GM19397 (cell line): ENCODE measurements around the gene CAMSAP2.
"Not testable (repeated sequence)": the region's sequence is repeated elsewhere in the genome, so short reads cannot be mapped to it uniquely, and the experiment has no call there.

Experiments used
- ATAC-seq: cut with Tn5 transposase; IDR thresholded peaks from one replicate; pipeline ENCODE4 v1.9.1; 2021; ENCODE audit warnings: mild to moderate bottlenecking, moderate library complexity; ENCODE audit not compliant: unreplicated experiment

The CAMSAP2 gene

GRCh38 chr1:200738949-200739651 lies 407 bp downstream of the CAMSAP2 start:
- peak; percentile 65 for ATAC-seq

GRCh38 chr1:200739702-200740570 lies 1.2 kb downstream of the CAMSAP2 start:
- peak; percentile 10 for ATAC-seq

- ATAC-seq, result no peak
These were observed 2.0 kb downstream of the CAMSAP2 start for GRCh38 chr1:200740571-200741208.

GRCh38 chr1:200741551-200742207 lies 3.0 kb downstream of the CAMSAP2 start:
- no peak for ATAC-seq

- no peak for ATAC-seq
These were observed 5.5 kb downstream of the CAMSAP2 start for GRCh38 chr1:200744143-200744542.

GRCh38 chr1:200749090-200749489 lies 10.4 kb downstream of the CAMSAP2 start:
- ATAC-seq, result no peak

- ATAC-seq, result not testable (repeated sequence)
These were observed 12.1 kb downstream of the CAMSAP2 start for GRCh38 chr1:200750749-200751148.

- no peak for ATAC-seq
These were observed 13.0 kb downstream of the CAMSAP2 start for GRCh38 chr1:200751717-200752116.

GRCh38 chr1:200753650-200754198 lies 15.0 kb downstream of the CAMSAP2 start:
- ATAC-seq, result no peak

- no peak for ATAC-seq
These were observed 16.8 kb downstream of the CAMSAP2 start for GRCh38 chr1:200755456-200755855.

- no peak for ATAC-seq
These were observed 23.4 kb downstream of the CAMSAP2 start for GRCh38 chr1:200762089-200762488.

- no peak for ATAC-seq
These were observed 28.6 kb downstream of the CAMSAP2 start for GRCh38 chr1:200767321-200767720.

GRCh38 chr1:200771625-200772555 lies 33.2 kb downstream of the CAMSAP2 start:
- ATAC-seq, result no peak

- ATAC-seq, result no peak
These were observed 35.6 kb downstream of the CAMSAP2 start for GRCh38 chr1:200774311-200774710.

GRCh38 chr1:200774735-200775444 lies 36.2 kb downstream of the CAMSAP2 start:
- no peak for ATAC-seq

- ATAC-seq, result no peak
These were observed 37.2 kb downstream of the CAMSAP2 start for GRCh38 chr1:200775850-200776249.

GRCh38 chr1:200776949-200777348 lies 38.3 kb downstream of the CAMSAP2 start:
- ATAC-seq, result no peak

GRCh38 chr1:200778766-200779165 lies 40.1 kb downstream of the CAMSAP2 start:
- ATAC-seq, result no peak

GRCh38 chr1:200779326-200779725 lies 40.6 kb downstream of the CAMSAP2 start:
- ATAC-seq, result no peak
